ENCODE results near the gene DEPDC1B.
"Not testable (repeated sequence)": the region's sequence is repeated elsewhere in the genome, so short reads cannot be mapped to it uniquely, and the experiment has no call there.

The DEPDC1B gene

DNA sequence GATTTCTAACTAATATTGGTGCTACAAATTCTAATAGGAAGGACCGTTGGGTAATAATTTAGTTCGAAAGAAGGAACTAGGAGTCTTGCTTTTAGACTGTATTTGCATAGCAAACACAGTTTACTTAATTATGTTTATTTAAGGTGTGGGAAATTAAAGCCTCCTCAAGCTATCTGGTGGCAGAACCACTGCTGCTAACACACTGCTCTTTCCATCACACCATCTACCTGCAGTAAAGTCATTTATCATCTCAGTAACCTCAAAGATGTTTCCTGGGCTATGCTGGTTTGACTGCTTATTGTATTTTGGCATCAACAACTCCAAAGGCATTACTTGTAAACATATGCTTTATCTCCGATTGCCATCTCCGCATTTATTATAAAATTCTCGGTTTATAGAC lies 114.3 kb downstream of the DEPDC1B start:
- no peak for DNase-seq (ENCODE audit: low spot score)

DNA sequence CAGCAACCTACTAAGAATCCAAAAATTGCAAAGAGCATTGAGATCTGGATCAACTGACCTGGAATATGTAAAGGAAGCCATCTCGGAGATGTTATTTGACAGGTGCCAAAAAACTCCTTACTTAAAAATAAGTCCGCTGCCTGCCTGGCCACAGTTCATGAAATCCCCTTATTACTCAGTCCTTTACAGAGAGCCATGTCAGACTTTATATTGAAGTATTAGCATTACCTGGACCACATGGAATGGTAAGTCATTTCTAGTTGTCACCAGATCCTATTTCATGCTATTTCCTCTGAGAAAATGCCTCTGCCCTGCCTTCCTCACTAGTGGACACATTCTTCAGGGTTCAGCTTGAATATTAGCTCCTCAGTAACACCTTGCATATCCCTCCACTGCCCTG lies 115.7 kb downstream of the DEPDC1B start:
- DNase-seq (ENCODE audit: low spot score) = no peak

DNA sequence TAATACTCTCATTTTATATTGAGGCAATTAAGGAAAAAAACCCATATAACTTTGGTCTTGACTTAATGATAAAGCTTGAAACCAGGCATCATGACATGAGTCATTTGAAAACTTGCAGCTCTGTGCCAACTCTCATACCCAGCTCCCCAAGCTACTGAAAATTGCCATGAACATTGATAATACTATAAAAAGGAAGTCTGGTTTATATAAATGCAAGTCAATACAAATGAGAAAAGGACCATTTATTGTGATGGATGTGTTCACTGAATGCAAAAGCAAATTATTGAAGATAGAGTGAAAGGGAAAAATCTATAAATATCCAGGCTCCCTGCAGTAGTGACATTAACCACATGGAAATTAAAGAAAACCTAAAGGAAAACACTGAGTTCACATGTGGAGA lies 116.3 kb downstream of the DEPDC1B start:
- no peak for DNase-seq (ENCODE audit: low spot score)

DNA sequence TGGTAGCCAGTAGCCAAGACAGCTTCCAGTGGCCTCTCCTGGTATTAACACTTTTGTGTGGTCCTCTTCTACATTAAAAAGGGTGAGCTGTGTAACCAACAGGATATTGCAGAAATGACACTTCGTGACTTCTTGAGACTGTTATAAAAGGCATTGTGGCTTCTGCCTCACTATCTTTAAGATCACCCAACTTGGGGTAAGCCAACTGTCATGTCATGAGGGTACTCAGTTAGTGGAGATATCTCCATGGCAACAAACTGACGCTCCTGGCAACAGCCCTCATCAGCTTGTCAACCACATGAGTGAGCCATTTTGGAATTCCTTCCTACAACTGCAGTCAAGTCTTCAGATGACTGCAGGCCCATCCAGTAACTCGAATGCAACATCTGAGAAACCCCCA lies 121.7 kb downstream of the DEPDC1B start:
- no peak for DNase-seq (ENCODE audit: low spot score)

DNA sequence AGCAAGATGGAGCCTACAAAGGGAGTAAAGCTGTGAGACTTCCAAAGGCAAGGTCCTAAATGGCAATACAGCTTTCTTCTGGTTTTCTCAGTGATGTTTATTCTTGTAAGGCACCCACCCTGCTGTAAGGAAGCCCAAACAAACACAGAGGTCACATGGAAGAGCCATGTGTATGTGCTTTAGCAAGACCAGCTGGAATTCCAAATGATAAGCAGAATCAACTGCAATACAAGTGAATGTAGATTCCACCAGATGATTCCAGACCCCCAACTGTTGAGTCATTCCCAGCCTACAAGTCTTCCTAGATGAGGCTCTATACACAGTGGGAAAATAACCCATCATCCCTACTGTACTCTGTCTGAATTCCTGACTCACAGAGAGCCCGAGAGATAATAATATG lies 122.8 kb downstream of the DEPDC1B start:
- DNase-seq (ENCODE audit: low spot score) = no peak

DNA sequence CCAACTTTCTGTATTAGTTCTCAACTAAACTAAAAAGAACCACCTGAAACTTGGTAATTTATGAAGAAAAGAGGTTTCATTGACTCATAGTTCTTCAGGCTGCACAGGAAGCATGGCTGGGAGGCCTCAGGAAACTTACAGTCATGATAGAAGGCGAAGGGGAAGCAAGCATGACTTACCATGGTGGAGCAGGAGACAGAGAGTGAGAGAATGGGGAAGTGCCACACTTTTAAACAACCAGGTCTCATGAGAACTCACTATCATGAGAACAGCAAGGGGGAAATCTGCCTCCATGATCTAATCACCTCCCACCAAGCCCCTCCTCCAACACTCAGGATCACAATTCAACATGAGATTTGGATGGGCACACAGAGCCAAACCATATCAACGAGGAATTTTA lies 123.5 kb downstream of the DEPDC1B start:
- no peak for DNase-seq (ENCODE audit: low spot score)

DNA sequence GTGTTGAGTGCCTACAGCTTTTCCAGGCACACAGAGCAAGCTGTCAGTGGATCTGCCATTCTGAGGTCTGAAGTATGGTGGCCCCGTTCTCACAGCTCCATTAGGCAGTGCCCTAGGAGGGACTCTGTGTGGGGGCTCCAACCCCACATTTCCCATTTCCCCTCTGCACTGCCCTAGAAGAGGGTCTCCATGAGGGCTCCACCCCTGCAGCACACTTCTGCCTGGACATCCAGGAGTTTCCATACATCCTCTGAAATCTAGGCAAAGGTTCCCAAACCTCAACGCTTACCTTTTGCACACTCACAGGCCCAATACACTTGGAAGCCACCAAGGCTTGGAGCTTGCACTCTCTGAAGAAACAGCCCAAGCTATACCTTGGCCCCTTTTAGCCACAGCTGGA lies 131.3 kb downstream of the DEPDC1B start:
- DNase-seq (ENCODE audit: low spot score) = no peak

DNA sequence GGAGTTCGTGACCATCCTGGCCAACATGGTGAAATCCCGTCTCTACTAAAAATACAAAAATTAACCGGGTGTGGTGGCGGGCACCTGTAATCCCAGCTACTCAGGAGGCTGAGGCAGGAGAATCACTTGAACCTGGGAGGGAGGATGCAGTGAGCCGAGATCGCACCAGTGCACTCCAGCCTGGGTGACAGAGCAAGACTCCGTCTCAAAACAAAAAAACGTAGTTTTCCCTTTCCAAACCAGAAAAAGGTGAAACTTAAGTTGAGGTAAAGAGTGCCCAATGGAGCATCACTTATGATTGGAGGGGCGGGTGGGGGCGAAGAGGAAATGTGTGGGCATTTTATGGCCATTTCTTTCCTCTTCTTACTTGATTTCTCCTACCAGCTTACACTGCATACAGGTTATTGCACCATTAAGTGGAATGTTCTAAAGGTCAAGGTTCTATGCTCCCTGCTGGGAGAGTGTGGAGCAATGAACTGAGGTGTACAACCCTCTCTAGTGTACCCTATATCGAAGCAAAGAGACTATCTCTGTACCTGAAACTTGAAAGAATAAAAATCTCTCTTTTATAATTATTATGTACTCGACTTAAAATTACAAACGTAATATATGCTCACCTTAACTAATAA lies 136.2 kb downstream of the DEPDC1B start:
- DNase-seq (ENCODE audit: low spot score) = no peak

DNA sequence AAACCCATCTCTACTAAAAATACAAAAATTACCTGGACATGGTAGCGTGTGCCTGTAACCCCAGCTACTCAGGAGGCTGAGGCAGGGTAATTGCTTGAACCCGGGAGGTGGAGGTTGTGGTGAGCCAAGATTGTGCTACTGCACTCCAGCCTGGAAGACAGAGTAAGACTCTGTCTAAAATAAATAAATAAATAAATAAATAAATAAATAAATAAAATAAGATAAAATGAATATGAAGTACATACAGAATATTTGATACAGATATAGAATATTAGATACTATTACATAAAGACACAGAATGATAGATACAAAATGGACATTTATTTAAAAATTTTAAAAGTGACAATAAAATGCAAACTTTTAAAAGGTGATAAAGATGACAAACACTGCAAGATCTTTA lies 146.7 kb downstream of the DEPDC1B start:
- DNase-seq (ENCODE audit: low spot score) = not testable (repeated sequence)

DNA sequence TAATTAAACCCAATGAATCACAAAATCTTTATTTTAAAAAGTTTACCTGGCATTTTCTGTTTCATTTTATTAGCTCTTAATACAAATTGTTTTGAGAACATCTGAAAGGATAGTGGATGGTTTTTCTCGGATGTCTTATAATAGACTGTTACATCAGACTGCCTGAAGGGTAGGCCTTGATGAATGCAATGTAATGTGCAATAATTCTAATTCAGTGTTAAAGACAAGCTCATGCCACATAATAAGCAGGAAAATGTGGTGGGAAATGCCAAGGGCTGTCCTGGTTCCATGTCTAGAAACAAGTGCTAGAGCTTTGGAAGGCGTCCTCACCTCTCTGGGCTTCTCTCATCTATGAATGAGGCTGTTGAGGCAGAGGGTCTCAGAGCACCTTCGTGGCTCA lies 148.1 kb downstream of the DEPDC1B start:
- DNase-seq (ENCODE audit: low spot score) = no peak

DNA sequence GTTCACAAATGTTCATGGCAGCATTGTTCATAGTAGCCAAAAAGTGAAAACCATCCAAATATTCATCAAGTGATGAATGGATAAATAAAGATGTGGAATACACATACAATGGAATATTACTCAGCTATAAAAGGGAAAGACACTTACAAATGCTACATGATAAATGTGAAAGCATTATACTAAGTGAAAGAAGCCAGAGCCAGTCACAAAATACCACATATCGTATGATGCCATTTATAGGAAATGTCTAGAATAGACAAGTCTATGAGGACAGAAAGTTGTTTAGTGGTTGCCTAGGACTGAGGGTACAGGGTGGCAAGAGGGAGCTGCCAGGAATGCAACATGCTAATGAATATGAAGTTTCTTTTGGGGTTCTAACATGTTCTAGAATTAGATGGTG lies 148.7 kb downstream of the DEPDC1B start:
- no peak for DNase-seq (ENCODE audit: low spot score)

DNA sequence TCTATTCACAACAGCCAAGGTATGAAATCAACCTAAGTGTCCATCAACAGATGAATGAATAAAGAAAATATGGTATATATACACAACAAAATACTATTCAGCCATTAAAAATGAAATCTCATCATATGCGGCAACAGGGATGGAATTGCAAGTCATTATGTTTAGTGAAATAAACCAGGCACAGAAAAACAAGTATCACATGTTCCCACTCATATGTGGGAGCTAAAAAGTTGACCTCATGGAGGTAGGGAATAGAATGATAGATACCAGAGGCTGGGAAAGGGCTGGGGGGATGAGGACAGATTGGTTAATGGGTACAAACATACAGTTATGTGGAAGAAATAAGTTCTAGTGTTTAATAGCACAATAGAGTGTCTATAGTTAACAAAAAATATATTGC lies 149.7 kb downstream of the DEPDC1B start:
- DNase-seq (ENCODE audit: low spot score) = no peak

DNA sequence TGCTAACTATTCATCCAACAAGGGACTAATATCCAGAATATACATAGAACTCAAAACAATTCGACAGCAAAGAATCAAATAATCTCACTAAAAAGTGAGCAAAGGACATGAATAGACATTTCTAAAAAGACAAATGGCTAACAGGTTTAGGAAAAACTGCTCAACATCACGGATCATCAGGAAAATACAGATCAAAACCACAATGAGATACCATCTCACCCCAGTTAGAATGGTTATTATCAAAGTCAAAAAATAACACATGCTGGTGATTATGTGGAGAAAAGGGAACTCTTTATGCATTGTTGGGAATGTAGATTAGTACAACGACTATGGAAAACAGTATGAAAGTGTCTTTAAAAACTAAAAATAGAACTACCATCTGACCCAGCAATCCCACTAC lies 150.1 kb downstream of the DEPDC1B start:
- no peak for DNase-seq (ENCODE audit: low spot score)

Data from globus pallidus (tissue), 1 donor.